OCI-LY3 (cell line): ENCODE data around the gene CUBN.

Source experiments
- EZH2phosphoT487 ChIP-seq: fragments of 200-600 bp; shearing (Covaris generic); IDR thresholded peaks from 2 replicates; pipeline ENCODE4 v1.6.1; 2018; ENCODE audit warnings: antibody characterized with exemption, mixed run types, low read depth
- TF ChIP-seq, protein P1 (sequence below): fragments of 200-600, 300-600 bp; sonication (generic); IDR thresholded peaks from 2 replicates; pipeline ENCODE4 v1.5.1; 2014; ENCODE audit warnings: antibody characterized with exemption, low read length, low read depth

DNA sequence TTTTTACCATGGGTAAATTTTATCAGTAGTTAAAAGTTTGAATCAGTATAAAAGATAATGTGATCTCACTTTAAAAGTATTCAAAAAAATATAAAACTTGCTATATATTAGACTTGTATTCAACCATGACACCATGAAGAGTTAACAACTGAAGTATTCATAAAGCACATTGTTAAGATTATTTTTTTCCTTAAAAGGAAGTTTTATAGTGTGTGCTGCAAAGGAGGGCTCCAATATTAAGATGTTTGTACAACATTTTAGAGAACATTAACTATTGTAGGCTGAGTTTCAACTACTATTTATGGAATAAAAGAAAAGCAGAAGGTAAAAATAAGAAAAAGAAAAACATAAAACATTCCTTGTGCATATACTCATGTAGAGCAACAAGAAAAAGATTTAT, 24.5 kb upstream of the CUBN start:
- TF ChIP-seq, protein P1, sequence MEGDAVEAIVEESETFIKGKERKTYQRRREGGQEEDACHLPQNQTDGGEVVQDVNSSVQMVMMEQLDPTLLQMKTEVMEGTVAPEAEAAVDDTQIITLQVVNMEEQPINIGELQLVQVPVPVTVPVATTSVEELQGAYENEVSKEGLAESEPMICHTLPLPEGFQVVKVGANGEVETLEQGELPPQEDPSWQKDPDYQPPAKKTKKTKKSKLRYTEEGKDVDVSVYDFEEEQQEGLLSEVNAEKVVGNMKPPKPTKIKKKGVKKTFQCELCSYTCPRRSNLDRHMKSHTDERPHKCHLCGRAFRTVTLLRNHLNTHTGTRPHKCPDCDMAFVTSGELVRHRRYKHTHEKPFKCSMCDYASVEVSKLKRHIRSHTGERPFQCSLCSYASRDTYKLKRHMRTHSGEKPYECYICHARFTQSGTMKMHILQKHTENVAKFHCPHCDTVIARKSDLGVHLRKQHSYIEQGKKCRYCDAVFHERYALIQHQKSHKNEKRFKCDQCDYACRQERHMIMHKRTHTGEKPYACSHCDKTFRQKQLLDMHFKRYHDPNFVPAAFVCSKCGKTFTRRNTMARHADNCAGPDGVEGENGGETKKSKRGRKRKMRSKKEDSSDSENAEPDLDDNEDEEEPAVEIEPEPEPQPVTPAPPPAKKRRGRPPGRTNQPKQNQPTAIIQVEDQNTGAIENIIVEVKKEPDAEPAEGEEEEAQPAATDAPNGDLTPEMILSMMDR, result no peak
- TF ChIP-seq EZH2phosphoT487, result no peak
